Umbilical cord (tissue), 2 donors: ENCODE data around the gene AOAH. TPM values are rescaled to one million over a fixed set of nuclear protein-coding genes. Genes with fewer than 3 reads are reported as not detected.

Experiments used
- DNase-seq: peaks from one replicate; pipeline ENCODE4 v3.0.0-alpha.2; 2015; ENCODE audit warnings: low spot score
- total RNA-seq: library from RNA; depleted of rRNA; stranded (reverse); fragments of >200 nt; gene quantifications from one replicate; pipeline ENCODE4 v1.2.3, GENCODE V29; 2014; ENCODE audit warnings: low replicate concordance; ENCODE audit not compliant: insufficient read depth

AOAH gene, protein sequence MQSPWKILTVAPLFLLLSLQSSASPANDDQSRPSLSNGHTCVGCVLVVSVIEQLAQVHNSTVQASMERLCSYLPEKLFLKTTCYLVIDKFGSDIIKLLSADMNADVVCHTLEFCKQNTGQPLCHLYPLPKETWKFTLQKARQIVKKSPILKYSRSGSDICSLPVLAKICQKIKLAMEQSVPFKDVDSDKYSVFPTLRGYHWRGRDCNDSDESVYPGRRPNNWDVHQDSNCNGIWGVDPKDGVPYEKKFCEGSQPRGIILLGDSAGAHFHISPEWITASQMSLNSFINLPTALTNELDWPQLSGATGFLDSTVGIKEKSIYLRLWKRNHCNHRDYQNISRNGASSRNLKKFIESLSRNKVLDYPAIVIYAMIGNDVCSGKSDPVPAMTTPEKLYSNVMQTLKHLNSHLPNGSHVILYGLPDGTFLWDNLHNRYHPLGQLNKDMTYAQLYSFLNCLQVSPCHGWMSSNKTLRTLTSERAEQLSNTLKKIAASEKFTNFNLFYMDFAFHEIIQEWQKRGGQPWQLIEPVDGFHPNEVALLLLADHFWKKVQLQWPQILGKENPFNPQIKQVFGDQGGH
- total RNA-seq, result 2.6 TPM

DNA sequence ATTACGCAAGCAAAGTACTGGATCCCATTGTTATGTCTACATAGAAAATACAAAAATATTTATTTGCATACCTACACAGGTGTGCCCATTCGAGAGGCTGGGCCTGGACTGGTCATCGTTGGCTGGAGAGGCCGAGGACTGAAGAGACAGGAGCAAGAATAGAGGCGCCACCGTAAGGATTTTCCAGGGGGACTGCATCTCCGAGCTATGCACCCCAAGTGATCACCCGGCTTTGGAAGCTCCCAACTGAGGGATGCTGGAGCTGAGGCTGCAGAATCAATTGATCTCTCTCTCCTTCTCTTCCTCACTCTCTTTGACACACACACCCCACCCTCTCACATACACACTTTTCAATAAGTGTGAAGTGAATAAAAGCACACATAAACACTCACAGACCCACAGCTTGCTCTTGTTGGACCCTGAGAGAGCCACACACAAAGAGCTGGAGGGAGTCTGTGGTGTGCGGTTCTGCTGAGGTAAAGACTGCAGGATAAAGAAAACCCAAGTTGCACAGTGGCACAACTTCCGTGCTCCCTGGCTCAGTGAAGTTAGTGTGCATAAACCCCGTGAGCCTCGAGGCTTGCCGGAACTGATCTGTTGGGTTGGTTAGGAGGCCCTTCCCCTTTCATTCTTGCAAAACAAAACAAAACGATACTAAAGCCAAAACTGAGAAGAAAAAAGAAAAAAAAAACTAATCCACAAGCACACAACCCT is at the start of gene AOAH:
AOAH (minus strand) TSS at position 544 of the 714 bp plus-strand sequence; CDS start at position 198, 346 bp downstream.
- peak; percentile 37 for DNase-seq

DNA sequence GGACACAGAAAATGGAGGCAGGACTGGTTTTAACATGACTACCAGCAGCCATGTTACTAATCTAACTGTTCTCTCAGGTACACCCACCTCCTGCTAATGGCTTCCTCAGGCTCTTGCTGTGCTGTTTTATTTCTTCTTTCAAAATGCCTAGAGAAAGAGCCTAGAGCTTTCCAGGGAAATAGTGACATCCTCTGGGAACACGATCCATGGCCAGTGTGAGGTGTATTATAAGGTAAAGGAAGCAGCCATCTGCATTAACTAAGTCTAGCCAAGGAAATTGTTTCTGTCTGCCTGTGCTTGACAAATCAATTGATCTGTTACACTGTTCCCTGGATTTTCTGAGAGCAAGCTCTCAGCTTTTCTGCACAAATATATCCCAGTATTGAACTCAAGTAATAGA is 42.2 kb upstream of the AOAH start:
- DNase-seq, result no peak

DNA sequence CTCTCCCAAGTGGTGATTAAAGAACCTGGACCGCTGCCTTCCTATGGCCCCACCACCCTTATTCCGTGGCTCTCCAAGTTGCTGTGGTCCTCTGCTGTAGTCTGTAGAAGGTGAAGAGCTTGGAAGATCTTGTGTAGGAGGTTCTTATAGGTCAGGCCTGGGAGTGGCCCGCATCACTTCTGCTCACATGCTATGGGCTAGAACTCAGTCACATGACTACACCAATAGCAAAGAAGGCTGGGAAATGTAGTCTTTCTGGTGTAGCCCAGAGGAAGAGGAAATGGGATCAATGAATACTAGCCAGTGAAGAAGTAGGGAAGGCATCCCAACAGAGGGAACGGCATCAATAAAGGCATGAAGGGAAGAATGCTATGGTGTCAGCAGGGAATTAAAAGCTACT is 41.3 kb upstream of the AOAH start:
- no peak for DNase-seq

DNA sequence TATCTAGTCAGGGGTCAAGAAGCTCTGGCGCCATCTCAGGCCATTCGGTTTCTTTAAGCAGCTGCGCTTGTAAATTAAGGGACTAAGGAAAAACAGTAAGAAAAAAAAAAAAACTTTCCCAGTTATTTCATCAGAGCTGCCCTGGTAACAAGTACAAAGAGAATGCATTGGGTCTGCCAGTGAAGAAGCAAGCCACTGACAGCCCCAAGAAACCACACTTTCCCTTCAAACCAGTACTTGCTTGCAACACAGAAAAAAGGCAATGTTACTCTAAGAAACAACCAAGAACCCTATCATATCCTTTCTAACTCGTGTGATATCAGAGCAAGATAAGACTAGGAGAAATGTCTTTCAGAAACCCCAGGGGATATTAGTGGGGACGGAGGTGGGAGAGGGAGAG is 40.6 kb upstream of the AOAH start:
- DNase-seq, result no peak

DNA sequence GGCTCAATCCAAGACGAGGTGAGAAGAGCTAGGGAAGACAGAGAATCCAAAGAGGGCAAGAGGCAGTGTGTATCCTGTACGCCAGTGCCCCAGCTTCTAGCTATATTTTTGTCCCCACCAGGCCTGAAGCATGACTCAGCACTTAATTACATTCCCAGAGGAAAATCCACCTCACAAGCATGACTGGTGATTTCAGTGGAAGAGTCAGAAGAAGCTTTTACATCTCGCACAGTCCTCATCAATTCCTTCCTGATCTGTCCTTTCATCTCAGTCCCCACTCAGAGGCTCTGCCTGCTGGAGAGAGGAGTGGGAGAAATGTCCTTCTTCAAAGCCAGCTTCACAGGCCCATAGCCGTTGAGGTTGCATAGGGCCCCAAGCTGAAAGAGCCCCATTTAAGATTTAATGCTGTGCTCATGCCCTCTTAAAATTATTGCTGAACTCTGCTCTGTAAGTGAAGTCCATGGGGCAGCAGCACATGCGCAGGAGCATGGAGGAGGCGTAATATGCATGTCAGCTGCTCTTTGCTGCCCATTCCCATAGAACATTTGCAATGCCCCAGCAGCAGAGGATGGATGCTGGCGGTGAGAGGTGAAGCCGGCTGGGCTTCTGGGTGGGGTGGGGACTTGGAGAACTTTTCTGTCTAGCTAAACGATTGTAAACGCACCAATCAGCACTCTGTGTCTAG is 39.0 kb upstream of the AOAH start:
- DNase-seq, result no peak

DNA sequence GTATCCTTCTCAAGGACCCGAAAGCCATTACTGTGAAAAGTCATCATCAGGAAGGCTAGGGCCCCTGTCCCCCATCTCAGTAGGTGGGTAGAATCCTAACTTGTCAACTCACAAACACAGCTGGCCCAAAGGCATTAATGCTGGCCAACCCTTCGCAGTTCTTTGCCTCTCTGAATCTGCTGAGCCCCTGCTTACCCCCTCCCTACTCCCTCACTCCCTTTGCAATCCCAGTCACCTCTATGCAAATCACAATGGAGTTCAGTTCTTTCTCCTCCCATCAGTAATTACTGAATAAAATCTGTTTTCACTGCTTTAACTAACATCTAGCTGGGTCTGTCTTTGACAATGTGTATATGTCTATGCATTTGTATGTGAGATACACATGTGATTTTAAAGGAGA is 38.1 kb upstream of the AOAH start:
- no peak for DNase-seq

DNA sequence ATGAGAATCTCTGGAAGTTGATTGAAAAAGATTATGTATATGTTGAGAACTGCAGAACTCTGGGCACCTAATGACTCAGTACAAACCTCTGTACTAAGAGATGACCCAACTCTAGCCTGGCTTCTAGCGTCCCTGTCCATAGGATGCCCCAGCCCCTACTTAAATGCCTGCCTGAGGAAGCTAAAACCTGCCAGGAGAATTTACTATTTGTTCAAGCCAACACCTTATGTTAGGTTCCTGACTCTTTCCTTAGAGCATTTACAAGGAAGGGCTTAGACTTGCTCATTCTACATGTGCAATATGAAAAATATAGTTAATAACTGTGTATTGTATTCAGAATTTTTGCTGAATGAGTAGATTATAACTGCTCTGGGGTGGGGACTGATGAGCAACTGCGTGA is 37.5 kb upstream of the AOAH start:
- no peak for DNase-seq

DNA sequence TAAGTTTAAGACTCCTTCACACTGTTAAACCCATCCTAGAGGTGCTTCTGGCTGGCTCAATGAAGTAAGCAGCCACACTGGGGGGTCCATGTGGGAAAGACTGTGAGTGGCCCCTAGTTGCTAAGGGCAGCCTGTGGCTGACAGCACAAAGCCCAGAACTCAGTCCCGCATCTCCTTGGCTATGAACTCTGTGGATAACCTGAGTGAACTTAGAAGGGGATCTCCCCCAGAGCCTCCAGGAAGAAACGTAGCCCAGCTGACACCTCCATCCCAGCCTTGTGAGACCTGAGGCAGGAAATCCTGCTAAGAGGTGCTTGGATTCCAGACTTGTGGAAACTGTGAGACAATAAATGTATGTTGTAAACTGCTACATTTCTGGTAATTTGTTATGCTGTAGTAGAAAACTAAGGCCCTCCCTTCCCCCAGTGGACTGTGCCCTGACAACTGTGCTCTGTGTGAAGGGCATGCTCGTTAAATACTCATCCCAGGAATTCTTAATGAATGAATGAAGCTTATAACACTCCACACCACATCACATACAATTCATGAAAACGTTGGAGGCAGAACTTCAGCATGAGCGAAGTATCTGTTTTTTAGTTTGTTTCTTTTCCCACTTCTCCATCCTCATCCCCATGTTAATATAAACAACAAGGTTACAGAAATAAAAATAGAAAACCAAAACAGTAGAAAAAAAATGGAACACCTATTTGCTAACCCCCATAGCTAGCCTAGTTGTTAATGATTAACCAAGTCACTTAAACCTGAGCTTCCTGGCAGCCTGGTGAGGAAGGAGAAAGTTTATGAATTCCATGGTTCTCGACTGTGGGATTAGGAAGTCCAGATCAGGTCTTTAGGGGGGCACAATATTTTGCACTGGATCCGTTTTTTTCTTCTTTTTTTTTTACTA is 36.8 kb upstream of the AOAH start:
- DNase-seq, result no peak

DNA sequence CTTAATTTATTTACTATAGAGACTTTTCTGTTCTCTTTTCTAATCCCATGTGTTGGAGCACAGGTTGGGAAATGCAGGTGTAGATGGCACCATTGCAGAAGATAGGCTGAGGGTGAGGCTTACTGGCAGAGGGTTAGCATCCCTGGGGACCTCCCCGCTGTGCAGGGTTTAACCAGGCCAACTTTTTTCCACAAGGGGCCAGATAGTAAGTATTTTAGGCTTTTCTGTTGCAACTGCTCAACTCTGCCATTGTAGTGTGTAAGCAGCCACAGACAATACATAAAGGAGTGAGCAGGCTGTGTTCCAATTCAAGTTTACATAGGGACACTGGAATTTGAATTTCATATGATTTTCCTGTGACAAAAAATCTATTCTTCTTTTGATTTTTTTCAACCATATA is 34.6 kb upstream of the AOAH start:
- no peak for DNase-seq

DNA sequence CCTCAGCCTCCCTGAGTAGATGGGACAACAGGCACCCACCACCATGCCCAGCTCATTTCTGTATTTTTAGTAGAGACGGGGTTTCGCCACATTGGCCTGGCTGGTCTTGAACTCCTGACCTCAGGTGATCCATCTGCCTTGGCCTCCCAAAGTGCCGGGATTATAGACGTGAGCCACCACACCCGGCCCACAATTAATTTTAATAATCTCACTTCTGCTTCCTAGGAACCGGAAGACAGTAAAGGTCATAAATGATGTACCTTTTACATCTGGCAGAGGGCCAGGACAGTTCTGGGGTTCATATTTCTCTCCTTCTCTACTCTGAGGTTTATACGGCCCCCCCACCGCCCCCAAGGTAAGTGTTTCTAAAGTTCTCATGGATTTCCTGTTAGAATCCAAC is 31.2 kb upstream of the AOAH start:
- no peak for DNase-seq

DNA sequence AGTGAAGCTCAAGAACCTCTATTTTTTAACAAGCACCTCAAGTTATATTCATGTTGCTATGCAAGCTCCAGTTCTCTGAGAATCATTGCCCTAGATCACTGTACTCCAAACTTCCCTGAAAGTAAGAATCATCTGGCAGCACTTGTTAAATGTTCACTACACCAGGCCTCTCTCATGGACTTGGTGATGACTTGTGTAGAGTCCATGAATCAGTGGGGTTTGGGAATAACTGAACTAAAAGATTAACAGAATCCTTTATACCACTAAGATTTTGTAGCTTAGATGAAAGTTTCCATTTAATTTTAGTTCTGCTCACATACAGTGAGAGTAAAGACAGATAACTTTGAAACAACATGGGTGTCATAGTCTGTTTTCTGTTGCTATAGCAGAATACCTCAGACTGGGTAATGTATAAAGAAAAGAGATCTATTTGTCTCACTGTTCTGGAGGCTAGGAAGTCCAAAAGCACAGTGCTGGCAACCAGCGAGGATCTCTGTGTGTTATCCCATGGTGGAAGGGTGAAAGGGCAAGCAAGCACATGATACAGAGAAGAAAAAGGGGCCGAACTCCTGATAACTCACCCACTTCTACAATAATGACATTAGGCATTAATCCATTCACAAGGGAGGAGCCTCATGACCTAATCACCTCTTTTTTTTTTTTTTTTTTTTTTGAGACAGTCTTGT is 27.9 kb upstream of the AOAH start:
- DNase-seq, result no peak

DNA sequence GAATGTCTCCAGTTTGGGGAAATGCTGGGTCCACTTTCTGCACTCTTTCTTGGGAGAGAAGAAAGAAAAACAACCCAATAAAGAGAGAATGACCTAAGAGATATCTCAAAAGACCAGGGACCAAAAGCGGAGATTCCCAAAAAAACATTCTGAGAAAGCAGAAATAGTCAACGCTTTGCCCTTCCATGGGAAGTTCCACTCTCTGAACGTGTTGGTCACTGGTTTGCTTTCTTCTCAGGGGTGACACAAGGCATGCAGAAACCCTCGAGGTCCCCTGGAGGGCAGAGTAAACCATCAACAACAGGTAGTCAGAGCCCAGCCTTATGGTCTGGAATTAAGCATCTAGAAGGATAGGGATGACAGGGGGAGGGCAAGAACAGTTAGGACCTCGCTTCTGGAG is 26.2 kb upstream of the AOAH start:
- no peak for DNase-seq

DNA sequence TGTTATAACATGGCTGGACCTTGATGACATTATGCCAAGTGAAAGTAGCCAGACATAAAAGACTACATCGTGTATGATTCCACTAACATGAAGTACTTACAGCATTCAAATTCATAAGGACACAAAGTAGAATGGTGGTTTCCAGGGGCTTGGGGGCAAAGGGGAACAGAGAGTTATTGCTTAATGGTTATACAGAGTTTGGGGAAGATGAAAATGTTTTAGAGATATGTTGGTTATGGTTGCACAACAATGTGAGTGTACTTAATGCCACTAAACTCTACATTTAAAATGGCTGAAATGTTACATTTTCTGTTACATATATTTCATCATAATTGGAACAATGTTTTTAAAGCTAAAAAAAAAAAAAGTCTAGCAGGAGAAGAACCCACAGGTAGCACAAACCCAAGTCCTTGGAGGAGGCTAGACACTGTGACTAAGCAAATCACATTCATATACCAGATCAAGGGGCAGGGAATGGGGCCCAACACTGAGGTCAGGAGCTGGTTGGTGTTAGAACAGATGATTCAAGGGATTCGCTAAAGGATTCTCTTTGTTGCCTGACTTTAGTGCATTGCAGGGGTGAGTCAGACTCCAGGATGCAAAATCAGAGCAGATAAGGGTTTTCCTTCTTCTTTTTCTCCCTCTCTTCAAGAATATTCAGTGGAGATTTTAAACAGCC is 25.1 kb upstream of the AOAH start:
- DNase-seq, result peak; percentile 44

DNA sequence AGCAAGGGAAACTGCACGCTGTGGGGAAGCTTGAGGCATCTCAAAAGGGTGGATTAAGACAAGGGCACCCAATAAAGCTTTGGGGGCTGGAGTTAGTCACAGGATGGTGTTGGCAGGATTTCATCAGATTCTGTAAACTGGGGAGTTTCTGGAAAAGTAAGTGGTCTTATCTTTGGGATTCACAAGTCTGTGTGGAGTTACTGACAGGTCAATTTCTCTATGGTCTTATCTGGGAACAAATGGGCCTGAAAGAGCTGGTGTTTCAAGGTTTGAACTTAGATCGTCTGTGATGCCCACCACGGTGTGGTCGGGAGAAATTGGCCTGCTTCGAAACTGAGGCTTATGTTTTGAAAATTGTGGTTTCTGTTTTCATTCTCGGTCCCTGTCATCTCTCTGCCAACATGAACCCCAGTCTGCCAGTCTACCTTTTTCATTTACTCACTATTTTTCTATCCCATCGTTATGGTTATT is 23.8 kb upstream of the AOAH start:
- no peak for DNase-seq

DNA sequence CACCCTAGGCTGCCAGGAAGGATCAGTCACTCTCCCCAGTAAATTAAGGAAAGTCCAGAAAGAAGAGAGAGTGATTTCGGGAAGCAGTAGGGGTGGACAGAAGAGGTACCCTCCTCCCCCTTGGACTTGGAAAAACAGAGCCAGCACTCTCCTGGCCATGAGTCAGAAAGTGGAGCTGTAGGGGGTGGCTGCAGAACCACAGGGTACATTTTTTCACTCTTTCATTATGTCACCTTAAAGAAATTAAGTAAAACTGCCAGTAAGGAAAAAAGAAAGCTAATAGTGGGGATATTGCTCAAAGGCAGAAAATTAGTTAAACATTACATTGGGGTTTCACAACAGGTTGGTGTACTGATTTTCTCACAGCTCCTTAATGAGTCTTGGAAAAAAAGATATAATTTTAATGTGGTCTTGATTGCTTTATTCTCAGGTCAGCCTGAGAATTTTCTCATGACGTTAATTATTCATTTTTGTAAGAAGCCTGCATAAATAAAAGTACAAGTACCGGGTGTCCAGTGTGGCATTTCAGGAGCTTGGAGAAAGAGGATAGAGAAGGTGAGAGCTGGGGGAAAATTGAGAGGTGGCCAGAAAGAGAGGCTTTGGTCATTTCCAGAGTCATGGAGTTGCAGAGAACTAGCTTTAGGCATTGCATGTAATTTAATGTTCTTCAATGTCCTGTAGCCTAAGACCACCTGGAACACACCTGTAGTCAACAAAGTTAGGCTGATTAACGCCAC is 23.2 kb upstream of the AOAH start:
- no peak for DNase-seq

DNA sequence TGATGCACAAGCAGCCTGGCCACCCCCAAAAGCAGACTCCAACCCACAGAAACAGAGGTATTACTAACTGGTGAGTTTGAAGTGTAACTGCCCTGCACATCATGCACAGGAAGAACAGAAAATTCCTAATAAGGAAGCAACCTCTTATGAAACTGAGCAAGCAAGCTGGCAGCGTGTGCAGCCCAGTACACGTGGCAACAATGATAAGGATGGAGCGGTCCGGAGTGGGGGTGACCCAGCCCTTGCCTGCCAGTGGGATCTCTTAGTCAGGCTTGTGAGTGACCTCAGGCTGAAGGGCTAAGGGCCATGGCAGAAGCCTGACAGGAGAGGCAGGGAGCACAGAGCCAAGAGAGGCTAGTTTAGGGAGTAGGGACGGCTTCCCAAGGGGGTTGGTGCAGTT is 22.1 kb upstream of the AOAH start:
- DNase-seq, result no peak

DNA sequence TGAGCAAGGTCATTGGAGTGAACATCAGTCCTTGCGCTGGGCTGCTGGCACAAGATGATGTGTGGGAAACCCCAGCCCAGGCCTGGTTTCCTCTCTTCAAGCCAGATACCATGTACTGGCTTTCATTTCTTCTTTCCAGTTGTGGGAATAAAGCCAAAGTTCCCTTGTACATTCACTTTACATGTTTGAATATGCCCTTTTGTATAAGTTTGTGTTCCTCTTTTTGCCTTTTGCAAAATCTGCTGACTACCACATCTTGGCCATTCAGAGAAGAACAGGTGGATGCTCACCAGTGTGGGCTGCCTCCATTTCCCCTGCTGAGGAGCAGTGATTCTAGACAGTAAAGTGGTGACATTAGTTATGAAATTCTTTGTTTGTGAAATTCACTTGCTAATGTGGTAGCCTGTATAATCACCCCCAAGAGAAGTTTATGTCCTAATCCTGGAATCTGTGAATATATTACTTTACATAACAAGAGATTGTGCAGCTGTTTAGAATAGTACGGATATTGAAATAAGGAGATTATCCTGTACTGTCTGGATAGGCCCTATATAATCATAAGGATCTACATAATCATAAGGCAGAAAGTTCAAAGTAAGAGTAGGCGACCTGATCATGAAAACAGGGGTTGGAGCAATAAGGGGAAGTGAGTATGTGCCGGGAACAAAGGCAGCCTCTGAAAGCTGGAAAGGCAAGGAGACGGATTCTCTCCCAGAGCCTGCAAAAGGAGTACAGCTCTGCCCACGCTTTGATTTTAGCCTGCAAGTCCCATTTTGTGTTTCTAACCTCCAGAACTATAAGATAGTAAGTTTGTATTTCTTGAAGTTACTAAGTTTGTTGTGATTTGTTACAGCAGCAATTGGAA is 18.8 kb upstream of the AOAH start:
- peak; percentile 35 for DNase-seq

DNA sequence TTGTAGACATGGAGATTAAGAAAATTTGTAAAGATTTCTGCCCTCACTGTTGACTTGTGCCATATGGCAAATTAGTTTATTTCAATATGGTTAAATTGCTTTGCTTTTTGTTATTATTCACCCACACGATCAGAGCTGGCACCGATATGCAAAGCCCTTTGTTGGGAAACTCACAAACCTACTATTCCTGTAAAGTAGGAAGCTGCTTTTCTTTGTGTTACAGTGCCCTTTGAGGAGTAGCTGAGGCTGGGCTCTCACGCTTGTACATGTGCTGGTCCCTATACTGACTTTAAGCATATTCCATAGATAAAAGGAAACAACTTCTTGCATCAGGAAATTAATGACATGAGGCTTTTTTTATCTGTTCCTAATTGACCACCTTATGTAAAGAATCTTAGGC is 17.6 kb upstream of the AOAH start:
- no peak for DNase-seq
